AG08396 (cell line): ENCODE measurements around the gene MYBPH.
A peak's percentile ranks its signal among the peaks of the same experiment; 100 is the strongest.

Experiments used
- DNase-seq: peaks from one replicate; pipeline ENCODE4 v3.0.0; 2012; ENCODE audit warnings: low spot score, mixed read lengths

MYBPH gene

GRCh38 chr1:203166192-203166940, 9.3 kb downstream of the MYBPH start:
- DNase-seq: no peak

DNA sequence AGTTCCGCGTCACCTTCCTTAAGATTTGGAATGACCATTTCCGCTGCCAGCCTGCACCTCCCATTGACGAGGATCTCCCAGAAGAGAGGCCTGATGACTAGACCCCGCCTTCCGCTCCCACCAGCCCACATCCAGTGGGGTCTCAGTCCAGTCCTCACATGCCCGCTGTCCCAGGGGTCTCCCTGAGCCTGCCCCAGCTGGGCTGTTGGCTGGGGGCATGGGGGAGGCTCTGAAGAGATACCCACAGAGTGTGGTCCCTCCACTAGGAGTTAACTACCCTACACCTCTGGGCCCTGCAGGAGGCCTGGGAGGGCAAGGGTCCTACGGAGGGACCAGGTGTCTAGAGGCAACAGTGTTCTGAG, 9.8 kb downstream of the MYBPH start:
- DNase-seq: no peak

GRCh38 chr1:203165101-203165799, 10.4 kb downstream of the MYBPH start:
- no peak for DNase-seq

- no peak for DNase-seq
Measured at GRCh38 chr1:203163891-203164635, 11.6 kb downstream of the MYBPH start.

- no peak for DNase-seq
Measured at GRCh38 chr1:203162403-203162802, 13.2 kb downstream of the MYBPH start.

- no peak for DNase-seq
Measured at GRCh38 chr1:203161703-203162102, 13.9 kb downstream of the MYBPH start.

GRCh38 chr1:203161175-203161574, 14.5 kb downstream of the MYBPH start:
- no peak for DNase-seq

GRCh38 chr1:203159844-203160243, 15.8 kb downstream of the MYBPH start:
- no peak for DNase-seq

- DNase-seq: no peak
Measured at GRCh38 chr1:203158960-203159665, 16.5 kb downstream of the MYBPH start.

DNA sequence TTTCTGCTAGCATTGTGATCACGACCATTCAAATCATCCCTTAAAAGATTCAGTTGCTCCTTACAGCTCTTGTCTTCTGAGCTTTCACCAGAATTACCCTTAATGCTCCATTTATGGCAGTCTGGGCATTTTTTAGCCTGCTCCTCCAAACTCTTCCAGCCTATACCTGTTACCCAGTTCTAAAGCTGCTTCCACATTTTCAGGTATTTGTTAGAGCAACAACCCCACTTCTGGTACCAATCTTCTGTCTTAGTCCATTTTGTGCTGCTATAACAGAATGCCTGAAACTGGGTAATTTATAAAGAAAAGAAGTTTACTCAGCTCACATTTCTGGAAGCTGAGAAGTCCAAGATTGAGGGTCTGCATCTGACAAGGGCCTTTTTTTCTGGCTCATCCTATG, 17.2 kb downstream of the MYBPH start:
- no peak for DNase-seq

- DNase-seq: no peak
Measured at GRCh38 chr1:203156280-203156679, 19.3 kb downstream of the MYBPH start.

DNA sequence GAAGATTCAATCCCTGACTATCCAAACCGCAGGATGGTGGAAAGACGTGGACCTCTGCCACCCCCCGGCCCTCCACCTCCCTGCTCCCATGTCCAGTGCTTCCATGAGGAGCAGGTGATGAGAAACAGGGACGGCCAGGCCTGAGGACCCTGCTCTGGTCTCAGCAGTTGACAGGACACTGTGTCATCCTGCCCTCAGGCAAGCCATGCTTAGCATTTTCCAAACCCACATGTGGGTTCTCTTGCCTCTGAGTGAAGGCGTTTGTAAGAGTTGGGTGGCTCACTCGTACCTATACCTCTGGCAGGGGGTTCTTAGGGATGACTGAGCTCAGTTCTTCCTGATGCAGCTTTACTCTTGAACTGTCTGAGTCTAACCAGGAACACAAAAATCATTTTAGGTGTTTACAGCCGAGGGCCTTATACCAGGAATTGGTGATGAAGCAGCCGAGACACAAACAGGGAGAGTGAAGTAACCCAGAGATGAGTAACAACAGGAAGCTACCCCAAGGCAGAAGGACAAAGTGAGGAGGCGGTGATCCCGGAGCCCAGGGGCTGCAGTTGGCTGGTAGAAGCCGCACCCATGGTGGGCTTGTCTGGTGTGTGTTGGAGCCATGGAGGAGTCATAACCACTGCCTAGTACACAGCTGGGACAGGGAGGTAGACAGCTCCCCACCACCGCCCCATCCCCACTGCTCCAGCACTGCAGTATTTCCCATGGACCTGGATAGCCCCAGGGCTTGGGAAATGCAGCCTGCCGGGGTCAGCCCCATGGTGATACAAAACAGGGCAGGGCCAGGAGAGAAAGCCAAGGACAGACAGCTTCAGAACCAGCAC, 21.4 kb downstream of the MYBPH start:
- DNase-seq: no peak

GRCh38 chr1:203153051-203153988, 22.3 kb downstream of the MYBPH start:
- DNase-seq: no peak

- peak; percentile 44 for DNase-seq
Measured at GRCh38 chr1:203152158-203153034, 23.2 kb downstream of the MYBPH start.

- DNase-seq: no peak
Measured at GRCh38 chr1:203151362-203152157, 24.1 kb downstream of the MYBPH start.

DNA sequence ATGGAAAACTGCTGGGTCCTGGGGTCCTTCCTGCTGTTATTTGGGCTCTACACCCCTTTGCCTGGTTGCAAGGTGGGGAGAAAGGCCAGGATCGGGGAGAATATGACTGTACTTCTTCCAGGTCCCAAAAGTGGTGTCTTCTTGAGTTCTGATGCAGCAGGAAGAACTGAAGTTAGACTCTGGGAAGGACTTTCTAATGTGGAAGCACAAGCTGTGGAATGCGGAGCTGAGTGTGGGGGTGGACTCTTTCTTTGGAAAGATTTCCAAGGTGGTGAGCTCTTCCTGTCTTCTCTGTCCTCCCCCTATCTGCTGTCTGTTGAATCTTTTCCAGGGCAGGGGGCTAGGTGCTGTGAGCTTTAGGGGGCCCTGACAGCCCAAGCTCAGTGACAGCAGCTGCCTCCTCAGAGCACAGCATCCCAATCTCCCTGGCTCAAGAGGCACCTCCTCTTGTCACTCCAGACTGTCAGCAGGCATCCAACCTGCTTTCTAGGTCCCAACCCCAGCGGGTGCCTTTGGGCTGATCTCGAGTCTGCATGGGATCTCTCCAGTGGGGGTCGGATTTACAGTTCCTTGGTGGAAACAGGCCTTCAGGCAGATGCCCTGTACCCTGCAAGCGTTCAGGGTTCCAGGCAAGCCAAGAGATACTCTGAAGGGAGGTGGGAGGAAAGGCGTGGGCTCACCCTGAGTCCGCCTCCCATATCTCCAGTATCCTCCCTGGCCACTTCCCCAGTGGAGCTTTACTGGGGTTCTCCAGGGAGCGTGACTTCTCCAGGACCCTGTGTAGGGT, 24.9 kb downstream of the MYBPH start:
- DNase-seq: no peak

GRCh38 chr1:203149188-203149840, 26.3 kb downstream of the MYBPH start:
- DNase-seq: no peak
